22Rv1 (cell line): Measurements from ENCODE around the gene RTL1.

ENCODE experiments used
- ZFX ChIP-seq: fragments of 450-650 bp; IDR thresholded peaks from 2 replicates; pipeline ENCODE4 v1.6.1; 2017; ENCODE audit warnings: antibody characterized with exemption, borderline replicate concordance
- TF ChIP-seq, protein P1 (sequence below): fragments of 450-650 bp; IDR thresholded peaks from 2 replicates; pipeline ENCODE4 v1.5.1; 2017; ENCODE audit warnings: mild to moderate bottlenecking

DNA sequence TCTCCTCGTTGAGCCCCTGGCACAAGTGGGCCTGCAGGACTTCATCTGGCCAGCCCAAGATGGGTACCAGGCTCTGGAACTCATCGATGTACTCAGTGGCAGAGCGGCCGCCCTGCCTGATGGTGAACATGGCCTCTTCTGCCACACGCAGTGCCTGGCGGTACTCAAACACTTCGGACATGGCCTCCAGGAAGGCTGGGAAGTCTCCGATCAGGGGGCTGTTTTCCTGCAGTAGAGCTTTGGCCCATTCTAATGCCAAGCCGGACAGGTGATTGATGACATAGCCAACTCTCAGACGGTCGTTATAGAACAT is 19.8 kb downstream of the RTL1 start:
- TF ChIP-seq, protein P1, sequence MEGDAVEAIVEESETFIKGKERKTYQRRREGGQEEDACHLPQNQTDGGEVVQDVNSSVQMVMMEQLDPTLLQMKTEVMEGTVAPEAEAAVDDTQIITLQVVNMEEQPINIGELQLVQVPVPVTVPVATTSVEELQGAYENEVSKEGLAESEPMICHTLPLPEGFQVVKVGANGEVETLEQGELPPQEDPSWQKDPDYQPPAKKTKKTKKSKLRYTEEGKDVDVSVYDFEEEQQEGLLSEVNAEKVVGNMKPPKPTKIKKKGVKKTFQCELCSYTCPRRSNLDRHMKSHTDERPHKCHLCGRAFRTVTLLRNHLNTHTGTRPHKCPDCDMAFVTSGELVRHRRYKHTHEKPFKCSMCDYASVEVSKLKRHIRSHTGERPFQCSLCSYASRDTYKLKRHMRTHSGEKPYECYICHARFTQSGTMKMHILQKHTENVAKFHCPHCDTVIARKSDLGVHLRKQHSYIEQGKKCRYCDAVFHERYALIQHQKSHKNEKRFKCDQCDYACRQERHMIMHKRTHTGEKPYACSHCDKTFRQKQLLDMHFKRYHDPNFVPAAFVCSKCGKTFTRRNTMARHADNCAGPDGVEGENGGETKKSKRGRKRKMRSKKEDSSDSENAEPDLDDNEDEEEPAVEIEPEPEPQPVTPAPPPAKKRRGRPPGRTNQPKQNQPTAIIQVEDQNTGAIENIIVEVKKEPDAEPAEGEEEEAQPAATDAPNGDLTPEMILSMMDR: no peak
- no peak for TF ChIP-seq ZFX
